Measurements from ENCODE around the gene EGF.
"Not testable (repeated sequence)": the region's sequence is repeated elsewhere in the genome, so short reads cannot be mapped to it uniquely, and the experiment has no call there.

Gene EGF

GRCh38 chr4:110034026-110034393 lies 121.3 kb downstream of the EGF start:
- no peak for DNase-seq (ENCODE audit: low read depth)

- not testable (repeated sequence) for DNase-seq (ENCODE audit: low read depth)
These were observed 126.5 kb downstream of the EGF start for GRCh38 chr4:110039164-110039563.

- DNase-seq (ENCODE audit: low read depth): no peak
These were observed 129.1 kb downstream of the EGF start for GRCh38 chr4:110041735-110042134.

- no peak for DNase-seq (ENCODE audit: low read depth)
These were observed 130.1 kb downstream of the EGF start for GRCh38 chr4:110042545-110043517.

- no peak for DNase-seq (ENCODE audit: low read depth)
These were observed 133.9 kb downstream of the EGF start for GRCh38 chr4:110046588-110047049.

GRCh38 chr4:110049951-110050925 lies 137.6 kb downstream of the EGF start:
- peak; percentile 6 for DNase-seq (ENCODE audit: low read depth)

GRCh38 chr4:110055158-110055768 lies 142.6 kb downstream of the EGF start:
- no peak for DNase-seq (ENCODE audit: low read depth)

- no peak for DNase-seq (ENCODE audit: low read depth)
These were observed 146.0 kb downstream of the EGF start for GRCh38 chr4:110058677-110059076.

GRCh38 chr4:110059556-110060191 lies 147.0 kb downstream of the EGF start:
- no peak for DNase-seq (ENCODE audit: low read depth)

GRCh38 chr4:110061076-110061475 lies 148.4 kb downstream of the EGF start:
- no peak for DNase-seq (ENCODE audit: low read depth)
